CD14-positive monocyte (primary cell): Measurements from ENCODE around the gene GXYLT1. TPM values are rescaled to one million over a fixed set of nuclear protein-coding genes. Genes with fewer than 3 reads are reported as not detected.

ENCODE experiments used
- DNase-seq, 3 donors: peaks; one replicate each; pipeline ENCODE4 v3.0.0-alpha.2; 2011 to 2022
- H2AFZ ChIP-seq: 2 replicates; pipeline ENCODE4 v1.6.0; 2012; ENCODE audit warnings: mild to moderate bottlenecking, low read depth, low read length, inconsistent platforms; ENCODE audit not compliant: insufficient read depth, poor library complexity, severe bottlenecking
- H3K27ac ChIP-seq, 2 donors: 1 replicate in 1 of 2; 2 replicates in 1 of 2; pipeline ENCODE4 v1.5.1; 2012 to 2013; ENCODE audit warnings: low read length in 2 of 2, control low read depth in 1 of 2, inconsistent platforms in 1 of 2, low read depth in 1 of 2, mild to moderate bottlenecking in 1 of 2
- H3K27me3 ChIP-seq, 2 donors: one replicate each; pipeline versions ENCODE4 v1.6.0 to v1.6.1; 2011 to 2013; ENCODE audit warnings: low read length in 2 of 2; ENCODE audit not compliant: control insufficient read depth in 2 of 2, insufficient read depth in 2 of 2
- H3K36me3 ChIP-seq, 2 donors: replicated peaks in 1 of 2; 1 replicate in 1 of 2; 2 replicates in 1 of 2; pipeline versions ENCODE4 v1.5.1 to v1.6.1; 2012 to 2013; ENCODE audit warnings: low read length in 2 of 2, control low read depth in 1 of 2, inconsistent platforms in 1 of 2, mild to moderate bottlenecking in 1 of 2; ENCODE audit not compliant: insufficient read depth in 2 of 2, control insufficient read depth in 1 of 2
- H3K4me1 ChIP-seq, 2 donors: 1 replicate in 1 of 2; 2 replicates in 1 of 2; pipeline versions ENCODE4 v1.5.1 to v1.6.1; 2012 to 2013; ENCODE audit warnings: low read length in 2 of 2, control low read depth in 1 of 2, inconsistent platforms in 1 of 2, mild to moderate bottlenecking in 1 of 2, moderate library complexity in 1 of 2; ENCODE audit not compliant: insufficient read depth in 2 of 2, control insufficient read depth in 1 of 2
- H3K4me2 ChIP-seq: replicated peaks from 2 replicates; pipeline ENCODE3; 2012; ENCODE audit warnings: low read length, moderate library complexity, mild to moderate bottlenecking; ENCODE audit not compliant: poor library complexity, severe bottlenecking; ENCODE audit errors: extremely low read depth
- H3K4me3 ChIP-seq, 3 experiments: fragments of 200-600 bp in 1 of 3; sonication (generic) in 1 of 3; replicated peaks in 1 of 3; 1 replicate in 2 of 3; 2 replicates in 1 of 3; pipeline ENCODE4 v1.5.1; 2011 to 2013; ENCODE audit warnings: low read length in 3 of 3, mild to moderate bottlenecking in 3 of 3, control low read depth in 2 of 3, low read depth in 2 of 3, inconsistent platforms in 1 of 3, moderate library complexity in 1 of 3
- H3K79me2 ChIP-seq: 2 replicates; pipeline ENCODE4 v1.6.0; 2012; ENCODE audit warnings: mild to moderate bottlenecking, control low read depth, inconsistent platforms, low read length, moderate library complexity; ENCODE audit not compliant: insufficient read depth
- H3K9ac ChIP-seq: 2 replicates; pipeline ENCODE4 v1.6.0; 2017; ENCODE audit warnings: low read length, mild to moderate bottlenecking; ENCODE audit not compliant: insufficient read depth, poor library complexity, severe bottlenecking
- H3K9me3 ChIP-seq, 2 donors: replicated peaks in 1 of 2; 1 replicate in 1 of 2; 2 replicates in 1 of 2; pipeline versions ENCODE4 v1.5.1 to v1.6.1; 2012 to 2013; ENCODE audit warnings: low read length in 2 of 2, control low read depth in 1 of 2; ENCODE audit not compliant: control insufficient read depth in 1 of 2, insufficient read depth in 1 of 2
- H4K20me1 ChIP-seq: 2 replicates; pipeline ENCODE4 v1.6.0; 2012; ENCODE audit warnings: mild to moderate bottlenecking, low read length, control low read depth, moderate library complexity; ENCODE audit not compliant: insufficient read depth
- H3K27ac Mint-ChIP-seq, 7 donors: one replicate each; pipeline ENCODE4 v1.8.0; 2020; ENCODE audit warnings: mild to moderate bottlenecking in 7 of 7, mixed read lengths in 7 of 7, moderate library complexity in 6 of 7, inconsistent platforms in 2 of 7
- H3K27me3 Mint-ChIP-seq, 3 donors: one replicate each; pipeline ENCODE4 v1.8.0; 2021 to 2022; ENCODE audit warnings: low read depth in 3 of 3, mild to moderate bottlenecking in 3 of 3, mixed read lengths in 3 of 3, moderate library complexity in 3 of 3, inconsistent platforms in 1 of 3
- H3K36me3 Mint-ChIP-seq, 2 donors: one replicate each; pipeline ENCODE4 v1.8.0; 2020; ENCODE audit warnings: mixed read lengths in 2 of 2, inconsistent platforms in 1 of 2, mild to moderate bottlenecking in 1 of 2
- H3K4me1 Mint-ChIP-seq: one replicate; pipeline ENCODE4 v1.8.0; 2020; ENCODE audit warnings: mild to moderate bottlenecking, mixed read lengths
- H3K4me3 Mint-ChIP-seq, 2 donors: one replicate each; pipeline ENCODE4 v1.8.0; 2020; ENCODE audit warnings: mild to moderate bottlenecking in 2 of 2, mixed read lengths in 2 of 2, moderate library complexity in 1 of 2
- H3K9me3 Mint-ChIP-seq, 7 donors: one replicate each; pipeline ENCODE4 v1.8.0; 2020 to 2022; ENCODE audit warnings: mixed read lengths in 7 of 7, mild to moderate bottlenecking in 6 of 7, moderate library complexity in 6 of 7, inconsistent platforms in 2 of 7
- CTCF ChIP-seq: fragments of 200-600 bp; IDR thresholded peaks from one replicate; pipeline ENCODE4 v1.8.0; 2022; ENCODE audit warnings: antibody characterized with exemption, mild to moderate bottlenecking
- WGBS: methylation state at CpG from one replicate; pipeline ENCODE4 v1.1.5; 2013; ENCODE audit warnings: missing lambda C conversion rate; ENCODE audit not compliant: insufficient coverage; 5-methylcytosine and 5-hydroxymethylcytosine counted together
- intact Hi-C, 2 donors: fragments of 100-400 bp; cut with micrococcal nuclease; formaldehyde crosslinking; loops; one replicate each; pipeline versions ENCODE4 v1.15.0 to v1.15.1; 2023
- polyA plus RNA-seq, 3 donors: library from polyadenylated mRNA; depleted of rRNA in 1 of 3; unstranded in 2 of 3; stranded (reverse) in 1 of 3; fragments of 300-500 nt in 2 of 3; fragments of >200 nt in 1 of 3; fragmentation: Illumina TruSeq in 2 of 3; gene quantifications; 1 replicate in 2 of 3; 2 replicates in 1 of 3; pipeline ENCODE4 v1.2.3, GENCODE V29; 2012 to 2021

The GXYLT1 gene
- polyA plus RNA-seq, 3 donors: 2.5 to 7.1 (median 4.9) TPM

GRCh38 chr12:42187799-42188198 lies 43.1 kb upstream of the GXYLT1 start:
- Mint-ChIP-seq H3K4me1 (peaks cover 10% of the 10 kb centered on the region), H3K27ac (peak overlapping the region in 1 of 7 donors; percentile 37), H3K4me3 (no peak overlapping the region), H3K9me3 (peaks cover 0 to 2% (median 0%) of the 10 kb centered on the region in 7 donors), H3K36me3 (peaks cover 35 to 36% of the 10 kb centered on the region in 2 donors), H3K27me3 (no peaks in the 10 kb centered on the region)
- Histone ChIP-seq H3K4me2 (no peak overlapping the region), H3K79me2 (no peaks in the 10 kb centered on the region), H3K9ac (no peak overlapping the region), H3K36me3 (peaks cover 6 to 33% of the 10 kb centered on the region in 2 donors), H3K9me3 (no peaks in the 10 kb centered on the region), H4K20me1 (no peaks in the 10 kb centered on the region), H3K27me3 (no peaks in the 10 kb centered on the region), H3K27ac (no peak overlapping the region), H2AFZ (no peak overlapping the region), H3K4me3 (no peak overlapping the region), H3K4me1 (peaks cover 9 to 11% of the 10 kb centered on the region in 2 donors)
- TF ChIP-seq CTCF: no peak
- 100% methylated on average over 1 of the region's 2 CpGs for WGBS
- intact Hi-C loops: no loop called here
- no peak for DNase-seq

- Histone ChIP-seq H3K4me1 (peaks cover 9 to 11% of the 10 kb centered on the region in 2 donors), H3K9me3 (no peaks in the 10 kb centered on the region), H3K79me2 (no peaks in the 10 kb centered on the region), H4K20me1 (no peaks in the 10 kb centered on the region), H3K9ac (no peak overlapping the region), H3K4me3 (no peak overlapping the region), H2AFZ (no peak overlapping the region), H3K27me3 (no peaks in the 10 kb centered on the region), H3K4me2 (no peak overlapping the region), H3K27ac (no peak overlapping the region), H3K36me3 (peaks cover 3 to 27% of the 10 kb centered on the region in 2 donors)
- Mint-ChIP-seq H3K9me3 (peaks cover 0 to 2% (median 0%) of the 10 kb centered on the region in 7 donors), H3K4me3 (no peak overlapping the region), H3K27ac (no peak overlapping the region), H3K4me1 (peaks cover 18% of the 10 kb centered on the region), H3K27me3 (no peaks in the 10 kb centered on the region), H3K36me3 (peaks cover 25 to 27% of the 10 kb centered on the region in 2 donors)
- TF ChIP-seq CTCF: no peak
- intact Hi-C loops: no loop called here
- peak in 1 of 3 donors; percentile 41 for DNase-seq
- WGBS: 80% methylated on average over 1 of the region's 2 CpGs
These were observed 42.1 kb upstream of the GXYLT1 start for GRCh38 chr12:42186793-42187192.
